Gastroesophageal sphincter (tissue), 4 donors: ENCODE measurements around the gene OTOP3. TPM values are rescaled to one million over a fixed set of nuclear protein-coding genes. Genes with fewer than 3 reads are reported as not detected.

ENCODE experiments used
- ATAC-seq: fragments of 150-250 bp; one replicate; pipeline ENCODE4 v1.9.1; 2016; ENCODE audit warnings: mild to moderate bottlenecking, moderate library complexity
- H3K27ac ChIP-seq, 4 donors: fragments of 200-600 bp; sonication (generic) in 3 of 4; 1 replicate in 3 of 4; 2 replicates in 1 of 4; pipeline ENCODE4 v1.5.1; 2016 to 2019
- H3K27me3 ChIP-seq: fragments of 200-600 bp; sonication (generic); one replicate; pipeline ENCODE4 v1.5.1; 2019
- H3K36me3 ChIP-seq, 2 donors: fragments of 200-600 bp; sonication (generic); one replicate each; pipeline ENCODE4 v1.5.1; 2019; ENCODE audit warnings: control low read depth in 1 of 2
- H3K4me1 ChIP-seq, 3 donors: fragments of 200-600 bp; sonication (generic); 1 replicate in 2 of 3; 2 replicates in 1 of 3; pipeline ENCODE4 v1.5.1; 2016 to 2019; ENCODE audit warnings: control low read depth in 2 of 3
- H3K4me3 ChIP-seq, 2 donors: fragments of 200-600 bp; sonication (generic); one replicate each; pipeline ENCODE4 v1.5.1; 2019; ENCODE audit warnings: mild to moderate bottlenecking in 1 of 2, moderate library complexity in 1 of 2
- H3K9me3 ChIP-seq, 3 donors: fragments of 200-600 bp; sonication (generic); one replicate each; pipeline ENCODE4 v1.5.1; 2017 to 2019; ENCODE audit warnings: control low read depth in 2 of 3
- EP300 ChIP-seq: sonication (generic); formaldehyde crosslinking; IDR thresholded peaks from one replicate; pipeline ENCODE4 v1.6.1; 2017; ENCODE audit warnings: antibody characterized with exemption, mild to moderate bottlenecking
- POLR2A ChIP-seq, 2 donors: fragments of 450-650 bp; IDR thresholded peaks; one replicate each; pipeline ENCODE4 v1.6.1; 2017; ENCODE audit warnings: antibody characterized with exemption in 2 of 2, mild to moderate bottlenecking in 2 of 2, moderate library complexity in 1 of 2
- POLR2AphosphoS5 ChIP-seq: sonication (generic); formaldehyde crosslinking; IDR thresholded peaks from one replicate; pipeline ENCODE4 v1.6.1; 2017; ENCODE audit warnings: antibody characterized with exemption
- WGBS, 2 donors: methylation state at CpG; one replicate each; pipeline ENCODE4 v1.1.5; 2018; ENCODE audit warnings: low coverage in 1 of 2; 5-methylcytosine and 5-hydroxymethylcytosine counted together
- total RNA-seq, 4 donors: library from RNA; depleted of rRNA; stranded (reverse); fragments of >200 nt; gene quantifications; one replicate each; pipeline ENCODE4 v1.1.0, GENCODE V29; 2016
- TF ChIP-seq, protein P1 (sequence below), 4 experiments: fragments of 200-600 bp in 2 of 4; fragments of 450-650 bp in 2 of 4; sonication (generic) in 1 of 4; IDR thresholded peaks; one replicate each; pipeline ENCODE4 v1.5.1; 2017 to 2019; ENCODE audit warnings: antibody characterized with exemption in 4 of 4, mild to moderate bottlenecking in 2 of 4, moderate library complexity in 2 of 4

OTOP3 gene, protein sequence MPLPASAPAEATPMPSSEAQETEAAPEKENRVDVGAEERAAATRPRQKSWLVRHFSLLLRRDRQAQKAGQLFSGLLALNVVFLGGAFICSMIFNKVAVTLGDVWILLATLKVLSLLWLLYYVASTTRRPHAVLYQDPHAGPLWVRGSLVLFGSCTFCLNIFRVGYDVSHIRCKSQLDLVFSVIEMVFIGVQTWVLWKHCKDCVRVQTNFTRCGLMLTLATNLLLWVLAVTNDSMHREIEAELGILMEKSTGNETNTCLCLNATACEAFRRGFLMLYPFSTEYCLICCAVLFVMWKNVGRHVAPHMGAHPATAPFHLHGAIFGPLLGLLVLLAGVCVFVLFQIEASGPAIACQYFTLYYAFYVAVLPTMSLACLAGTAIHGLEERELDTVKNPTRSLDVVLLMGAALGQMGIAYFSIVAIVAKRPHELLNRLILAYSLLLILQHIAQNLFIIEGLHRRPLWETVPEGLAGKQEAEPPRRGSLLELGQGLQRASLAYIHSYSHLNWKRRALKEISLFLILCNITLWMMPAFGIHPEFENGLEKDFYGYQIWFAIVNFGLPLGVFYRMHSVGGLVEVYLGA
- under 1 TPM in 2 of 4 donors, not detected in 2; 0.31 to 0.82 TPM for total RNA-seq

- H3K36me3 ChIP-seq = no peaks in the 10 kb centered on the region
- no peaks in the 10 kb centered on the region for H3K9me3 ChIP-seq
- no peak within 1 kb of the TSS for H3K27ac ChIP-seq
- WGBS, 2 donors = no CpG with 5 or more reads among the region's 78 CpGs
- H3K4me3 ChIP-seq = no peak within 1 kb of the TSS
- peaks cover 90% of the 10 kb centered on the region for H3K27me3 ChIP-seq
- TF ChIP-seq EP300 (no peak), POLR2AphosphoS5 (no peak), POLR2A (IDR thresholded peaks at IDR 0.05) (no peak)
- TF ChIP-seq, protein P1, sequence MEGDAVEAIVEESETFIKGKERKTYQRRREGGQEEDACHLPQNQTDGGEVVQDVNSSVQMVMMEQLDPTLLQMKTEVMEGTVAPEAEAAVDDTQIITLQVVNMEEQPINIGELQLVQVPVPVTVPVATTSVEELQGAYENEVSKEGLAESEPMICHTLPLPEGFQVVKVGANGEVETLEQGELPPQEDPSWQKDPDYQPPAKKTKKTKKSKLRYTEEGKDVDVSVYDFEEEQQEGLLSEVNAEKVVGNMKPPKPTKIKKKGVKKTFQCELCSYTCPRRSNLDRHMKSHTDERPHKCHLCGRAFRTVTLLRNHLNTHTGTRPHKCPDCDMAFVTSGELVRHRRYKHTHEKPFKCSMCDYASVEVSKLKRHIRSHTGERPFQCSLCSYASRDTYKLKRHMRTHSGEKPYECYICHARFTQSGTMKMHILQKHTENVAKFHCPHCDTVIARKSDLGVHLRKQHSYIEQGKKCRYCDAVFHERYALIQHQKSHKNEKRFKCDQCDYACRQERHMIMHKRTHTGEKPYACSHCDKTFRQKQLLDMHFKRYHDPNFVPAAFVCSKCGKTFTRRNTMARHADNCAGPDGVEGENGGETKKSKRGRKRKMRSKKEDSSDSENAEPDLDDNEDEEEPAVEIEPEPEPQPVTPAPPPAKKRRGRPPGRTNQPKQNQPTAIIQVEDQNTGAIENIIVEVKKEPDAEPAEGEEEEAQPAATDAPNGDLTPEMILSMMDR (IDR thresholded peaks at IDR 0.05) = no peak
- ATAC-seq = no peak
- peaks cover 0 to 13% (median 5%) of the 10 kb centered on the region in 3 donors for H3K4me1 ChIP-seq
These were observed at the start of gene OTOP3 for GRCh38 chr17:74935585-74936469. TSS of gene OTOP3 (plus strand) at chr17:74935898. CDS start at chr17:74935922, 24 bp downstream.

DNA sequence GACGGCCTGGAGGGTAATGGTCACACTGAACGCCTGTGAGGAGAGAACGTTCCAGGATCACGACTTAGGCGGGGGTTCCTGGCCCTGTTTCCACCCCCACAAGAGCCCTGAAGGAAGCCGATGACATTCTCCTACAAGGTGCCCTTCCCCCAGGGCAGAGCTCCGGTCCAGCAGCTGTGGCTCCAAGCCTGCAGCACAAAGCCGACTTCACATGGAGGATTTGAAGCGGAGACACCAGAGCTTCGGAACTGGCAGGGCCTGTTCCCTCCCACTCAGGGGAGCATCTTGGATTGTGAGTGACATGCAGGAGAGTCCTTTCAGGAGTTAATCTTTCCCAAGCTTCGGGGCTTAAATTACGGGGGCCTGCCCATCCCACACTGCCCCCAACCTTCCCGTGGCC is 47.2 kb upstream of the OTOP3 start:
- H3K4me3 ChIP-seq = no peak overlapping the region
- TF ChIP-seq, protein P1 (IDR thresholded peaks at IDR 0.05) = no peak
- no peak for TF ChIP-seq POLR2A (IDR thresholded peaks at IDR 0.05)
- no peak for TF ChIP-seq EP300
- no peak for TF ChIP-seq POLR2AphosphoS5

GRCh38 chr17:74890554-74890953 is 45.1 kb upstream of the OTOP3 start:
- peaks cover 84% of the 10 kb centered on the region for H3K27me3 ChIP-seq
- peaks cover 0 to 13% (median 9%) of the 10 kb centered on the region in 3 donors for H3K4me1 ChIP-seq
- no peak overlapping the region for H3K27ac ChIP-seq
- no peaks in the 10 kb centered on the region for H3K9me3 ChIP-seq
- no peak for ATAC-seq
- H3K36me3 ChIP-seq = no peaks in the 10 kb centered on the region
- no peak overlapping the region for H3K4me3 ChIP-seq
- WGBS, 2 donors = 94 to 100% methylated on average over 1 to 5 of the region's 7 CpGs
- TF ChIP-seq POLR2AphosphoS5 (no peak), EP300 (no peak), POLR2A (IDR thresholded peaks at IDR 0.05) (no peak)
- TF ChIP-seq, protein P1 (IDR thresholded peaks at IDR 0.05) = no peak

More for the DNA sequence above, 47.2 kb upstream of the OTOP3 start:
- H3K9me3 ChIP-seq = no peaks in the 10 kb centered on the region
- H3K27me3 ChIP-seq = peaks cover 77% of the 10 kb centered on the region
- ATAC-seq = no peak
- no peaks in the 10 kb centered on the region for H3K36me3 ChIP-seq
- H3K4me1 ChIP-seq = peaks cover 0 to 7% (median 6%) of the 10 kb centered on the region in 3 donors
- WGBS, 2 donors = 48% methylated on average over 8 of the region's 13 CpGs; no CpG with 5 or more reads in 1 of the 2 donors
- H3K27ac ChIP-seq = no peak overlapping the region

DNA sequence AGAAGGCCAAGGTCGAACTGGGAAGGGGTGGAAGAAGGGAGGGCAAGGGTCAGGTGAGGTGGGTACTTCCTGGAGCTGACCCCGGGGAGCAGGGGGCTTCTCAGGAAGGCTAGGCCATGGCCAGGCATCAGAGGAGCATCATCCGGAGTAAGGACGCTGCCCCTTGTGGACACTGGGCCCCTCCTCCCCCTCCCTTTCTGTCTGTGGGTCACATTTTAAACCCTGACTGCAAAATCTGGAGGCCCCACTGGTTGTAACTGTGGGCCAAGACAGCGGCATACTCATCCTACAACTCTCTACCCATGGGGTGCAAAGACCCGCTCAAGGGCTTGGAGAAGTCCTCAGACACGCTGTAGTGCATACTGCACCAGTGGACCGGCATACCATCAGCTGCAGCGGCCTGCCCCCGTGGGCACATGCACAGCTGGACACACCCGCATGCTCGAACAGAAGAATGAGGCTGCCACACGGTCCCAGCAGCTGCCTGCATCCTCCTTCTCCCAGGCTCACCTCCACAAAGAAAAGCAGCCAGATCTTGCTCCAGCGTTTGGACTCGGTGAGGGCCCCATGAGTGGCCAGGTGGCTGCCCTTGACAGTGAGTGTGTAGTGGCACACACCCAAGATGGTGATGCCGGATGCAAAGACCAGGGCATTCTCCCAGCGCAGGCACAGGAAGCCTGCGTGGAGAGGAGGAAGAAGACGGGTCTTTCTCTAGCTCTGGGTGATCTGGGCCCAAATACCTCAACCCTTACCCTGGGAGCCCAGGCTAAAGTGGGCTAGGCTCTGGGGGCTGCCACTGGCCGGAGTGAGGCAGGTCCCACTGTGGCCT is 43.5 kb upstream of the OTOP3 start:
- Histone ChIP-seq H3K36me3 (no peaks in the 10 kb centered on the region), H3K27ac (no peak overlapping the region), H3K27me3 (peaks cover 87% of the 10 kb centered on the region), H3K4me1 (peaks cover 0 to 13% (median 9%) of the 10 kb centered on the region in 3 donors), H3K4me3 (no peak overlapping the region), H3K9me3 (no peaks in the 10 kb centered on the region)
- TF ChIP-seq POLR2A (IDR thresholded peaks at IDR 0.05) = no peak
- no peak for TF ChIP-seq EP300
- no peak for TF ChIP-seq POLR2AphosphoS5
- 65% methylated on average over 5 of the region's 20 CpGs; no CpG with 5 or more reads in 1 of the 2 donors for WGBS, 2 donors
- ATAC-seq = no peak
